Spleen (tissue), 11 donors: ENCODE results near the gene HOXD8. TPM values are rescaled to one million over a fixed set of nuclear protein-coding genes. Genes with fewer than 3 reads are reported as not detected.

Experiments used
- DNase-seq: peaks from one replicate; pipeline ENCODE4 v3.0.0-alpha.2; 2020
- H3K27ac ChIP-seq, 8 donors: fragments of 200-600 bp; sonication (generic) in 7 of 8; 1 replicate in 4 of 8; 2 replicates in 4 of 8; pipeline versions ENCODE4 v1.5.0 to v1.8.0; 2016 to 2021; ENCODE audit warnings: inconsistent platforms in 4 of 8, mild to moderate bottlenecking in 4 of 8, moderate library complexity in 1 of 8
- H3K27me3 ChIP-seq, 7 donors: fragments of 200-600 bp; sonication (generic) in 6 of 7; replicated peaks in 1 of 7; 1 replicate in 4 of 7; 2 replicates in 3 of 7; pipeline versions ENCODE4 v1.5.0 to v1.8.0; 2016 to 2021; ENCODE audit warnings: inconsistent platforms in 3 of 7, mild to moderate bottlenecking in 1 of 7
- H3K36me3 ChIP-seq, 6 donors: fragments of 200-600 bp; sonication (generic) in 5 of 6; 1 replicate in 4 of 6; 2 replicates in 2 of 6; pipeline versions ENCODE4 v1.5.0 to v1.8.0; 2016 to 2021; ENCODE audit warnings: inconsistent platforms in 2 of 6
- H3K4me1 ChIP-seq, 6 donors: fragments of 200-600 bp; sonication (generic) in 5 of 6; 1 replicate in 3 of 6; 2 replicates in 3 of 6; pipeline versions ENCODE4 v1.5.0 to v1.8.0; 2016 to 2021; ENCODE audit warnings: inconsistent platforms in 3 of 6
- H3K4me3 ChIP-seq, 8 donors: fragments of 200-600 bp; sonication (generic) in 7 of 8; 1 replicate in 4 of 8; 2 replicates in 4 of 8; pipeline versions ENCODE4 v1.5.0 to v1.8.0; 2016 to 2021; ENCODE audit warnings: inconsistent platforms in 4 of 8, mild to moderate bottlenecking in 4 of 8, moderate library complexity in 2 of 8
- H3K9me3 ChIP-seq, 8 donors: fragments of 200-600 bp; sonication (generic) in 7 of 8; 1 replicate in 4 of 8; 2 replicates in 4 of 8; pipeline versions ENCODE4 v1.5.0 to v1.8.0; 2016 to 2021; ENCODE audit warnings: inconsistent platforms in 4 of 8
- CTCF ChIP-seq, 11 experiments: fragments of 200-600 bp in 7 of 11; fragments of 450-650 bp in 4 of 11; sonication (generic) in 4 of 11; IDR thresholded peaks in 8 of 11; conservative IDR thresholded peaks in 3 of 11; 1 replicate in 7 of 11; 2 replicates in 4 of 11; pipeline versions ENCODE4 v1.4.0 to v1.8.0; 2016 to 2021; ENCODE audit warnings: antibody characterized with exemption in 11 of 11, inconsistent platforms in 4 of 11, mild to moderate bottlenecking in 1 of 11
- POLR2A ChIP-seq, 3 donors: fragments of 450-650 bp; IDR thresholded peaks; one replicate each; pipeline ENCODE4 v1.5.1; 2017; ENCODE audit warnings: antibody characterized with exemption in 3 of 3, mild to moderate bottlenecking in 1 of 3
- POLR2AphosphoS5 ChIP-seq, 3 donors: sonication (generic); formaldehyde crosslinking; IDR thresholded peaks; one replicate each; pipeline ENCODE4 v1.5.1; 2017; ENCODE audit warnings: antibody characterized with exemption in 3 of 3
- WGBS, 5 donors: extraction: QIAGEN DNeasy Blood & Tissue Kit in 3 of 5; methylation state at CpG; one replicate each; pipeline versions ENCODE4 v1.1.5 to v1.1.7; 2013 to 2018; 5-methylcytosine and 5-hydroxymethylcytosine counted together
- intact Hi-C: fragments of 100-400 bp; cut with DNase I; formaldehyde crosslinking; loops from one replicate; pipeline ENCODE4 v1.15.0; 2023; ENCODE audit warnings: low total_unique reads
- polyA plus RNA-seq, 3 donors: library from polyadenylated mRNA; stranded (reverse); fragments of 200-250 nt; gene quantifications; one replicate each; pipeline ENCODE4 v1.2.1, GENCODE V29; 2013
- total RNA-seq, 7 donors: library from RNA; depleted of rRNA in 3 of 7; stranded (reverse); fragments of >200 nt in 3 of 7; fragmentation: NEBNext Ultra II Directional in 4 of 7; extraction: Animal tissue kit (Norgen Biotek cat#: 25700) in 4 of 7; gene quantifications; one replicate each; pipeline versions ENCODE4 v1.1.0 to v1.2.1, GENCODE V29; 2016 to 2021
- donor health status: healthy with polysubstance abuse.
- donor health status: DM: no; HTN: no; CAD: no; lungs with moderate emphysema.
- donor health status: DM: no; HTN: no; CAD: no.
- donor health status: Bipolar disorder and iron deficiency.
- donor health status: healthy.
- donor health status: DM: no; HTN: no; CAD: no.
- donor health status: DM: yes; HTN: yes; CAD: no.

The HOXD8 gene
- total and polyA plus RNA-seq, 10 donors, result 4.7 to 27.0 (median 15.8) TPM

GRCh38 chr2:176137252-176137580, 7.7 kb downstream of the HOXD8 start:
- H3K36me3 ChIP-seq, result no peaks in the 10 kb centered on the region
- no peak for TF ChIP-seq CTCF (IDR thresholded peaks at IDR 0.05 in 8 of 11, conservative IDR thresholded peaks at IDR 0.05 in 3 of 11)
- TF ChIP-seq POLR2A (IDR thresholded peaks at IDR 0.05), result no peak
- TF ChIP-seq POLR2AphosphoS5 (IDR thresholded peaks at IDR 0.05), result no peak
- intact Hi-C loops, result no loop called here
- H3K27ac ChIP-seq, result peak overlapping the region; percentile 69 to 93 (median 86)
- H3K27me3 ChIP-seq, result peaks cover 0 to 100% (median 88%) of the 10 kb centered on the region in 7 donors
- H3K9me3 ChIP-seq, result no peaks in the 10 kb centered on the region
- no peak for DNase-seq
- H3K4me1 ChIP-seq, result peaks cover 7 to 75% (median 47%) of the 10 kb centered on the region in 6 donors
- H3K4me3 ChIP-seq, result peak overlapping the region; percentile 12 to 67 (median 36)
- 8 to 19% (median 13%) methylated on average over 2 of the region's 2 CpGs for WGBS, 5 donors

- WGBS, 5 donors, result 39 to 51% (median 44%) methylated on average over 8 of the region's 8 CpGs
- Histone ChIP-seq H3K4me3 (peak overlapping the region in 6 of 8 donors; percentile 7 to 67 (median 38)), H3K27ac (peak overlapping the region; percentile 60 to 93 (median 86)), H3K36me3 (no peaks in the 10 kb centered on the region), H3K9me3 (no peaks in the 10 kb centered on the region), H3K4me1 (peaks cover 7 to 68% (median 45%) of the 10 kb centered on the region in 6 donors), H3K27me3 (peaks cover 0 to 100% (median 84%) of the 10 kb centered on the region in 7 donors)
- intact Hi-C loops, result no loop called here
- TF ChIP-seq POLR2A (IDR thresholded peaks at IDR 0.05) (no peak), POLR2AphosphoS5 (IDR thresholded peaks at IDR 0.05) (no peak), CTCF (IDR thresholded peaks at IDR 0.05 in 8 of 11, conservative IDR thresholded peaks at IDR 0.05 in 3 of 11) (no peak)
- DNase-seq, result no peak
Observed at GRCh38 chr2:176137906-176138305, 8.4 kb downstream of the HOXD8 start.

GRCh38 chr2:176138526-176138922, 9.0 kb downstream of the HOXD8 start:
- no peak for DNase-seq
- Histone ChIP-seq H3K27ac (peak overlapping the region; percentile 60 to 93 (median 86)), H3K27me3 (peaks cover 0 to 100% (median 83%) of the 10 kb centered on the region in 7 donors), H3K4me3 (peak overlapping the region in 6 of 8 donors; percentile 1 to 67 (median 24)), H3K9me3 (no peaks in the 10 kb centered on the region), H3K36me3 (no peaks in the 10 kb centered on the region), H3K4me1 (peaks cover 7 to 63% (median 42%) of the 10 kb centered on the region in 6 donors)
- TF ChIP-seq POLR2AphosphoS5 (IDR thresholded peaks at IDR 0.05) (no peak), POLR2A (IDR thresholded peaks at IDR 0.05) (no peak), CTCF (IDR thresholded peaks at IDR 0.05 in 8 of 11, conservative IDR thresholded peaks at IDR 0.05 in 3 of 11) (no peak)
- WGBS, 5 donors, result 11 to 22% (median 12%) methylated on average over 14 of the region's 14 CpGs
- intact Hi-C loops, result no loop called here

GRCh38 chr2:176138923-176139660, 9.6 kb downstream of the HOXD8 start:
- no peaks in the 10 kb centered on the region for H3K36me3 ChIP-seq
- H3K27me3 ChIP-seq, result peaks cover 0 to 100% (median 78%) of the 10 kb centered on the region in 7 donors
- intact Hi-C loops, result no loop called here
- DNase-seq, result peak; percentile 61
- 13 to 20% (median 13%) methylated on average over 28 of the region's 28 CpGs for WGBS, 5 donors
- no peak for TF ChIP-seq POLR2A (IDR thresholded peaks at IDR 0.05)
- TF ChIP-seq POLR2AphosphoS5 (IDR thresholded peaks at IDR 0.05), result peak in 1 of 3 donors; percentile 22
- no peak for TF ChIP-seq CTCF (IDR thresholded peaks at IDR 0.05 in 8 of 11, conservative IDR thresholded peaks at IDR 0.05 in 3 of 11)
- peaks cover 7 to 57% (median 38%) of the 10 kb centered on the region in 6 donors for H3K4me1 ChIP-seq
- peak overlapping the region; percentile 60 to 93 (median 86) for H3K27ac ChIP-seq
- peak overlapping the region in 3 of 8 donors; percentile 1 to 67 (median 49) for H3K4me3 ChIP-seq
- H3K9me3 ChIP-seq, result no peaks in the 10 kb centered on the region
